HepG2 (cell line): ENCODE data around the gene CUEDC2. TPM values are rescaled to one million over a fixed set of nuclear protein-coding genes. Genes with fewer than 3 reads are reported as not detected.

Experiments used
- ARNT ChIP-seq: fragments of 450-650 bp; IDR thresholded peaks from 2 replicates; pipeline ENCODE4 v1.6.1; 2017
- ATF1 ChIP-seq: IDR thresholded peaks from 2 replicates; pipeline ENCODE4 v1.6.1; 2016; ENCODE audit warnings: mild to moderate bottlenecking, control low read depth
- CEBPZ ChIP-seq: IDR thresholded peaks from 2 replicates; pipeline ENCODE4 v1.6.1; 2012; ENCODE audit warnings: low read length, improper control_type of control experiment
- DRAP1 ChIP-seq: IDR thresholded peaks from 2 replicates; pipeline ENCODE4 v1.6.1; 2016; ENCODE audit warnings: missing genetic modification reagents, missing compliant biosample characterization
- GATAD1 ChIP-seq: IDR thresholded peaks from 2 replicates; pipeline ENCODE4 v1.6.1; 2016; ENCODE audit warnings: missing genetic modification reagents, missing compliant biosample characterization
- KAT8 ChIP-seq: IDR thresholded peaks from 2 replicates; pipeline ENCODE4 v1.6.1; 2016; ENCODE audit warnings: missing genetic modification reagents, missing compliant biosample characterization
- NFE2L2 ChIP-seq: fragments of 150-350 bp; IDR thresholded peaks from 2 replicates; pipeline ENCODE4 v1.6.1; 2014; ENCODE audit warnings: low read length
- SP4 ChIP-seq: sonication (generic); formaldehyde crosslinking; IDR thresholded peaks from 2 replicates; pipeline ENCODE4 v1.8.1; 2023; ENCODE audit warnings: mild to moderate bottlenecking, missing genetic modification reagents
- TAF1 ChIP-seq: sonication (generic); formaldehyde crosslinking; IDR thresholded peaks from 2 replicates; pipeline ENCODE4 v1.4.0; 2020; ENCODE audit warnings: missing genetic modification reagents
- TARDBP ChIP-seq: sonication (generic); formaldehyde crosslinking; IDR thresholded peaks from 2 replicates; pipeline ENCODE4 v1.8.0; 2022; ENCODE audit warnings: mild to moderate bottlenecking, missing genetic modification reagents
- TEAD3 ChIP-seq: optimal IDR thresholded peaks from 2 replicates; pipeline ENCODE3; 2016; ENCODE audit warnings: borderline replicate concordance
- TOE1 ChIP-seq: sonication (generic); formaldehyde crosslinking; IDR thresholded peaks from 2 replicates; pipeline ENCODE4 v1.4.0; 2020; ENCODE audit warnings: mild to moderate bottlenecking, missing genetic modification reagents
- ZNF652 ChIP-seq: IDR thresholded peaks from 2 replicates; pipeline ENCODE4 v1.6.1; 2016; ENCODE audit warnings: low read depth, borderline replicate concordance
- ZNF713 ChIP-seq: sonication (generic); formaldehyde crosslinking; IDR thresholded peaks from 2 replicates; pipeline ENCODE4 v1.4.0; 2020; ENCODE audit warnings: mild to moderate bottlenecking, missing genetic modification reagents
- ZNF766 ChIP-seq: sonication (generic); formaldehyde crosslinking; IDR thresholded peaks from 2 replicates; pipeline ENCODE4 v1.5.0; 2020; ENCODE audit warnings: missing genetic modification reagents, borderline replicate concordance
- polyA plus RNA-seq, 8 experiments: library from polyadenylated mRNA; depleted of rRNA in 3 of 8; stranded (reverse) in 7 of 8; unstranded in 1 of 8; fragments of >200 nt; fragmentation: Illumina TruSeq in 4 of 8; extraction: Trizol in 4 of 8; gene quantifications; 2 replicates each; pipeline versions ENCODE4 v1.2.1 to v1.2.3, GENCODE V29; 2011 to 2016; ENCODE audit warnings: low read depth in 4 of 8, missing spikeins in 1 of 8, mixed read lengths in 1 of 8; ENCODE audit not compliant: insufficient read depth in 1 of 8
- total RNA-seq, 5 experiments: library from RNA; depleted of rRNA; stranded (reverse); fragments of >200 nt; fragmentation: Illumina TruSeq; extraction: Trizol; gene quantifications; 2 replicates each; pipeline ENCODE4 v1.2.3, GENCODE V29; 2016; ENCODE audit warnings: low read depth in 1 of 5
- TF ChIP-seq, protein P1 (sequence below): sonication (generic); formaldehyde crosslinking; IDR thresholded peaks from 2 replicates; pipeline ENCODE4 v1.5.1; 2020; ENCODE audit warnings: mild to moderate bottlenecking, moderate library complexity, missing genetic modification reagents
- TF ChIP-seq, protein P2 (sequence below): sonication (generic); formaldehyde crosslinking; IDR thresholded peaks from 2 replicates; pipeline ENCODE4 v1.8.1; 2023; ENCODE audit warnings: mild to moderate bottlenecking, missing genetic modification reagents, borderline replicate concordance
- TF ChIP-seq, protein P3 (sequence below): sonication (generic); formaldehyde crosslinking; IDR thresholded peaks from 2 replicates; pipeline ENCODE4 v1.9.0; 2022; ENCODE audit warnings: missing genetic modification reagents, mild to moderate bottlenecking, borderline replicate concordance
- TF ChIP-seq, protein P4 (sequence below): sonication (generic); formaldehyde crosslinking; IDR thresholded peaks from 2 replicates; pipeline ENCODE4 v1.9.0; 2021; ENCODE audit warnings: missing genetic modification reagents, borderline replicate concordance

Gene CUEDC2
- total and polyA plus RNA-seq, 2 of the 13 experiments (the other 11 are each of a cell fraction or from before 2014, with no cell fraction given), result 13.1 to 18.4 TPM

DNA sequence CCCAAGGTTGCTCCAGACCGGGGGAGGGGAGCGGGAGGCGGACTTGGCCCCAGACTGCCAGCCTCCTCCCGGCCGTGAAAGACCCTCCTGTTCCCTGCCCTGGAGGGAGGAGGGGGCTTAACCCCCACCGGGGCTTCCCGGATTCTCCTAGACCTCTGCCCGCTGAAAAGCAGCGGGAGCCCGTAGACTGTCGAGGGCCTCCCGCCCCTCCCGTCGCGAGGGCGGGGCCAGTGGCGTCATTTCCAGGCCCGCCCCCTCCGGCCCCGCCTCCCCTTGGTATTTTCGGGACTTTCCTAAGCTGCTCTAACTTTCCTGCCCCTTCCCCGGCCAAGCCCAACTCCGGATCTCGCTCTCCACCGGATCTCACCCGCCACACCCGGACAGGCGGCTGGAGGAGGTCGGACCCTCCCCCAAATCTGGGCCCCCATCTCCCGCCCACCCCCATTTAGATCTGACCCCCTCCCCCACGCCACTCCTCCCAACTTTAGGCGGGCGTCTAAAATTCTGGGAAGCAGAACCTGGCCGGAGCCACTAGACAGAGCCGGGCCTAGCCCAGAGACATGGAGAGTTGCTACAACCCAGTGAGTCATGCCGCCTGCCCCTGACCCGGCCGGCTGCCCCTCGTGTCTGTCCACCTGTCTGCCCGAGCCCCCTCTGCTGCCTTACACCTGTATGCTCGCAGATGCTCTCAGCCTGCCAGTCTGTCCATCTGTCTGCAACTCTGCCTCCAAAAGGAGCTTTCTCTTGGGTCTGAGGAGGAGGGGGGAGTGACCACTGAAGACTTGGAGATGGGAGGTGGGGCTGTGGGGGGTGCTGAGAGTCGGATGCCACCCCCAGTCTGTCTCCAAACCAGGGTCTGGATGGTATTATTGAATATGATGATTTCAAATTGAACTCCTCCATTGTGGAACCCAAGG, 36.7 kb downstream of the CUEDC2 start, which contains the start of gene NFKB2 (continued):
- TF ChIP-seq DRAP1 (CRISPR knock-in tag) (0 out of 2 replicates have a peak, but pooled peaks have one; percentile 33), ATF1 (peak; percentile 81), ZNF713 (CRISPR knock-in tag) (no peak), ZNF766 (CRISPR knock-in tag) (0 out of 2 replicates have a peak, but pooled peaks have one; percentile 43), NFE2L2 (no peak), TARDBP (CRISPR knock-in tag) (0 out of 2 replicates have a peak, but pooled peaks have one; percentile 15), CEBPZ (no peak), SP4 (CRISPR knock-in tag) (peak; percentile 95), KAT8 (CRISPR knock-in tag) (0 out of 2 replicates have a peak, but pooled peaks have one; percentile 29), TEAD3 (CRISPR knock-in tag) (peak; percentile 67), GATAD1 (CRISPR knock-in tag) (peak; percentile 51; the same call in 1 of the 2 replicates), ARNT (no peak), TOE1 (CRISPR knock-in tag) (no peak), TAF1 (CRISPR knock-in tag) (0 out of 2 replicates have a peak, but pooled peaks have one; percentile 20), ZNF652 (CRISPR knock-in tag) (peak; percentile 31; the same call in 1 of the 2 replicates)
- TF ChIP-seq, protein P1, sequence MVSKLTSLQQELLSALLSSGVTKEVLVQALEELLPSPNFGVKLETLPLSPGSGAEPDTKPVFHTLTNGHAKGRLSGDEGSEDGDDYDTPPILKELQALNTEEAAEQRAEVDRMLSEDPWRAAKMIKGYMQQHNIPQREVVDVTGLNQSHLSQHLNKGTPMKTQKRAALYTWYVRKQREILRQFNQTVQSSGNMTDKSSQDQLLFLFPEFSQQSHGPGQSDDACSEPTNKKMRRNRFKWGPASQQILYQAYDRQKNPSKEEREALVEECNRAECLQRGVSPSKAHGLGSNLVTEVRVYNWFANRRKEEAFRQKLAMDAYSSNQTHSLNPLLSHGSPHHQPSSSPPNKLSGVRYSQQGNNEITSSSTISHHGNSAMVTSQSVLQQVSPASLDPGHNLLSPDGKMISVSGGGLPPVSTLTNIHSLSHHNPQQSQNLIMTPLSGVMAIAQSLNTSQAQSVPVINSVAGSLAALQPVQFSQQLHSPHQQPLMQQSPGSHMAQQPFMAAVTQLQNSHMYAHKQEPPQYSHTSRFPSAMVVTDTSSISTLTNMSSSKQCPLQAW (CRISPR knock-in tag), result peak; percentile 33; the same call in 1 of the 2 replicates
- TF ChIP-seq, protein P2, sequence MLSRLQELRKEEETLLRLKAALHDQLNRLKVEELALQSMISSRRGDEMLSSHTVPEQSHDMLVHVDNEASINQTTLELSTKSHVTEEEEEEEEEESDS, result no peak
- TF ChIP-seq, protein P3, sequence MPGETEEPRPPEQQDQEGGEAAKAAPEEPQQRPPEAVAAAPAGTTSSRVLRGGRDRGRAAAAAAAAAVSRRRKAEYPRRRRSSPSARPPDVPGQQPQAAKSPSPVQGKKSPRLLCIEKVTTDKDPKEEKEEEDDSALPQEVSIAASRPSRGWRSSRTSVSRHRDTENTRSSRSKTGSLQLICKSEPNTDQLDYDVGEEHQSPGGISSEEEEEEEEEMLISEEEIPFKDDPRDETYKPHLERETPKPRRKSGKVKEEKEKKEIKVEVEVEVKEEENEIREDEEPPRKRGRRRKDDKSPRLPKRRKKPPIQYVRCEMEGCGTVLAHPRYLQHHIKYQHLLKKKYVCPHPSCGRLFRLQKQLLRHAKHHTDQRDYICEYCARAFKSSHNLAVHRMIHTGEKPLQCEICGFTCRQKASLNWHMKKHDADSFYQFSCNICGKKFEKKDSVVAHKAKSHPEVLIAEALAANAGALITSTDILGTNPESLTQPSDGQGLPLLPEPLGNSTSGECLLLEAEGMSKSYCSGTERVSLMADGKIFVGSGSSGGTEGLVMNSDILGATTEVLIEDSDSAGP, result no peak
- TF ChIP-seq, protein P4, sequence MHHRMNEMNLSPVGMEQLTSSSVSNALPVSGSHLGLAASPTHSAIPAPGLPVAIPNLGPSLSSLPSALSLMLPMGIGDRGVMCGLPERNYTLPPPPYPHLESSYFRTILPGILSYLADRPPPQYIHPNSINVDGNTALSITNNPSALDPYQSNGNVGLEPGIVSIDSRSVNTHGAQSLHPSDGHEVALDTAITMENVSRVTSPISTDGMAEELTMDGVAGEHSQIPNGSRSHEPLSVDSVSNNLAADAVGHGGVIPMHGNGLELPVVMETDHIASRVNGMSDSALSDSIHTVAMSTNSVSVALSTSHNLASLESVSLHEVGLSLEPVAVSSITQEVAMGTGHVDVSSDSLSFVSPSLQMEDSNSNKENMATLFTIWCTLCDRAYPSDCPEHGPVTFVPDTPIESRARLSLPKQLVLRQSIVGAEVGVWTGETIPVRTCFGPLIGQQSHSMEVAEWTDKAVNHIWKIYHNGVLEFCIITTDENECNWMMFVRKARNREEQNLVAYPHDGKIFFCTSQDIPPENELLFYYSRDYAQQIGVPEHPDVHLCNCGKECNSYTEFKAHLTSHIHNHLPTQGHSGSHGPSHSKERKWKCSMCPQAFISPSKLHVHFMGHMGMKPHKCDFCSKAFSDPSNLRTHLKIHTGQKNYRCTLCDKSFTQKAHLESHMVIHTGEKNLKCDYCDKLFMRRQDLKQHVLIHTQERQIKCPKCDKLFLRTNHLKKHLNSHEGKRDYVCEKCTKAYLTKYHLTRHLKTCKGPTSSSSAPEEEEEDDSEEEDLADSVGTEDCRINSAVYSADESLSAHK, result no peak
